ENCODE measurements around the gene MAD1L1. TPM values are rescaled to one million over a fixed set of nuclear protein-coding genes. Genes with fewer than 3 reads are reported as not detected.
"Not testable (repeated sequence)": the region's sequence is repeated elsewhere in the genome, so short reads cannot be mapped to it uniquely, and the experiment has no call there.

MAD1L1 gene
- total RNA-seq, 1 donor from 2014 or later, result 55.0 TPM

GRCh38 chr7:1838544-1838872 lies 394.2 kb downstream of the MAD1L1 start:
- H3K4me3 Mint-ChIP-seq (ENCODE audit: low read depth); intact Hi-C loops (cut with micrococcal nuclease); H3K4me1 Mint-ChIP-seq (ENCODE audit: low read depth); H3K27me3 Mint-ChIP-seq (ENCODE audit: low read depth); H3K27ac Mint-ChIP-seq; DNase-seq (ENCODE audit: low spot score): not testable (repeated sequence)
- H3K36me3 Mint-ChIP-seq (ENCODE audit: low read depth), result peaks cover 15% of the 10 kb centered on the region
- peaks cover 11% of the 10 kb centered on the region for H3K9me3 Mint-ChIP-seq

- intact Hi-C loops (cut with micrococcal nuclease); H3K27me3 Mint-ChIP-seq (ENCODE audit: low read depth); H3K4me3 Mint-ChIP-seq (ENCODE audit: low read depth); H3K4me1 Mint-ChIP-seq (ENCODE audit: low read depth); DNase-seq (ENCODE audit: low spot score); H3K27ac Mint-ChIP-seq: not testable (repeated sequence)
- Mint-ChIP-seq H3K9me3 (peaks cover 11% of the 10 kb centered on the region), H3K36me3 (ENCODE audit: low read depth) (peaks cover 17% of the 10 kb centered on the region)
Observed at GRCh38 chr7:1837696-1838543, 394.8 kb downstream of the MAD1L1 start.

DNA sequence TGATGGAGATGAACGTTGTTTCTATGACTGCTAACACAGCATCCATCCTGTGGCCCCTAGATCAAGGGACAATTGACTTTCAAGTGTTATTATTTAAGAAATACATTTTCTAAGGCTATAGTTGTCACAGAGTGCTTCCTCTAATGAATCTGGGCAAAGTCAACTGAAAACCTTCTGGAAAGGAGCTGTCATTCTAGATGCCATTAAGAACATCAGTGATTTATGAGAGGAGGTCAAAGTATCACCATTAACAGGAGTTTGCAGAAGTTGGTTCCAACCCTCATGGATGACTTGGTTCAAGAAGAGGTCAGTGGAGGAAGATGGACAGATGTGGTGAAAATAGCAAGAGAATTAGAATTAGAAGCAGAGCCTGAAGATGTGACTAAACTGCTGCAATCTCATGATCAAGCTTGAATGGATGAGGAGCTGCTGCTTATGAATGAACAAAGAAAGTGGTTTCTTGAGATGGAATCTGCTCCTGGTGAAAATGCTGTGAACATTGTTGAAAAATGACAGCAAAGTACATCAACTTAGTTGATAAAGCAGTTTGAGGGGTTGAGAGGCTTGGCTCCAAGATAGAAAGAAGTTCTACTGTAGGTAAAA lies 400.7 kb downstream of the MAD1L1 start:
- intact Hi-C loops (cut with micrococcal nuclease); DNase-seq (ENCODE audit: low spot score); H3K27me3 Mint-ChIP-seq (ENCODE audit: low read depth); H3K27ac Mint-ChIP-seq; H3K4me1 Mint-ChIP-seq (ENCODE audit: low read depth); H3K4me3 Mint-ChIP-seq (ENCODE audit: low read depth): not testable (repeated sequence)
- Mint-ChIP-seq H3K36me3 (ENCODE audit: low read depth) (peaks cover 32% of the 10 kb centered on the region), H3K9me3 (peaks cover 33% of the 10 kb centered on the region)

DNA sequence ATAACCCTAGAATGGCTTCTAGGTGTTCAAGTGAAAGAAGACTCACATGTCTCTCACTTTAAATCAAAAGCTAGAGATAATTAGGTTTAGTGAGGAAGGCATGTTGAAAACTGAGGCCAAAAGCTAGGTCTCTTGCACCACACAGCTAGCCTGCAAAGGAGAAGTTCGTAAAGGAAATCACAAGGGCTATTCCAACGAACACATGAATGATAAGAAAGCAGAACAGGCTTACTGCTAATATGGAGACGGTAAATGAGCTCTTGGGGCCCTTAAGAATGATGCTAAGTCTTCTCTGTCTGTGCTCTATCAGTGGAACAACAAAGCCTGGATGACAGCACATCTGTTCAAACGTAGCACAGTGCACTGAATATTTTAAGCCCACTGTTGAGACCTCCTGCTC lies 401.3 kb downstream of the MAD1L1 start:
- not testable (repeated sequence) for H3K4me1 Mint-ChIP-seq (ENCODE audit: low read depth); H3K27ac Mint-ChIP-seq; H3K4me3 Mint-ChIP-seq (ENCODE audit: low read depth)

GRCh38 chr7:1829668-1830067 lies 403.1 kb downstream of the MAD1L1 start:
- H3K4me1 Mint-ChIP-seq (ENCODE audit: low read depth); H3K27ac Mint-ChIP-seq; intact Hi-C loops (cut with micrococcal nuclease); H3K27me3 Mint-ChIP-seq (ENCODE audit: low read depth); H3K4me3 Mint-ChIP-seq (ENCODE audit: low read depth); DNase-seq (ENCODE audit: low spot score): not testable (repeated sequence)
- peaks cover 28% of the 10 kb centered on the region for H3K9me3 Mint-ChIP-seq
- H3K36me3 Mint-ChIP-seq (ENCODE audit: low read depth), result peaks cover 28% of the 10 kb centered on the region

More for the DNA sequence above, 401.3 kb downstream of the MAD1L1 start:
- H3K27me3 Mint-ChIP-seq (ENCODE audit: low read depth); DNase-seq (ENCODE audit: low spot score); intact Hi-C loops (cut with micrococcal nuclease): not testable (repeated sequence)
- H3K9me3 Mint-ChIP-seq, result peaks cover 33% of the 10 kb centered on the region
- peaks cover 32% of the 10 kb centered on the region for H3K36me3 Mint-ChIP-seq (ENCODE audit: low read depth)

DNA sequence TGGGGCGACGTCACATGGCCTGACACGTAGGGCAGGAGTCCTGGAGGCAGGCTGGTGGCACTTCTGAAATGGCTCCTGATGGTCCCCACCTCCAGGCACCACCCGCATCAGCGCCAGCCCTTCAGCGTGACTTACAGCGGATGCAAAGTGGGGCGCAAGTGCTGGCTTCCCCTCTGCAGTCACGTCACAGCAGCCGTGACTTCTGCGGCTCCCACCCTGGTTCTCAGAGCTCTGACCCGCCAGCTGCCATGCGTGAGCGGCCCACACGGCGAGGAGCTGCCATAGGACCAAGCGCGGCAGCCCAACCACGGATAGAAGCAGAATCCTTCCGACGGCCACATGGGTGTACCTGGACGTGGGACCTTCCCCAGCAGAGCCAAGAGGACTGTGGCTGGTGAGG lies 403.6 kb downstream of the MAD1L1 start:
- Mint-ChIP-seq H3K36me3 (ENCODE audit: low read depth) (peaks cover 25% of the 10 kb centered on the region), H3K27ac (no peak overlapping the region), H3K9me3 (peaks cover 25% of the 10 kb centered on the region), H3K27me3 (ENCODE audit: low read depth) (no peaks in the 10 kb centered on the region), H3K4me3 (ENCODE audit: low read depth) (no peak overlapping the region), H3K4me1 (ENCODE audit: low read depth) (no peaks in the 10 kb centered on the region)
- no peak for DNase-seq (ENCODE audit: low spot score)
- intact Hi-C loops (cut with micrococcal nuclease), result no loop called here

GRCh38 chr7:1828170-1828569 lies 404.6 kb downstream of the MAD1L1 start:
- H3K27ac Mint-ChIP-seq; H3K4me3 Mint-ChIP-seq (ENCODE audit: low read depth); intact Hi-C loops (cut with micrococcal nuclease); H3K27me3 Mint-ChIP-seq (ENCODE audit: low read depth); DNase-seq (ENCODE audit: low spot score); H3K4me1 Mint-ChIP-seq (ENCODE audit: low read depth): not testable (repeated sequence)
- H3K9me3 Mint-ChIP-seq, result peaks cover 21% of the 10 kb centered on the region
- H3K36me3 Mint-ChIP-seq (ENCODE audit: low read depth), result peaks cover 20% of the 10 kb centered on the region

- peaks cover 21% of the 10 kb centered on the region for H3K9me3 Mint-ChIP-seq
- H3K4me3 Mint-ChIP-seq (ENCODE audit: low read depth); H3K27ac Mint-ChIP-seq; H3K27me3 Mint-ChIP-seq (ENCODE audit: low read depth); DNase-seq (ENCODE audit: low spot score); intact Hi-C loops (cut with micrococcal nuclease); H3K4me1 Mint-ChIP-seq (ENCODE audit: low read depth): not testable (repeated sequence)
- peaks cover 19% of the 10 kb centered on the region for H3K36me3 Mint-ChIP-seq (ENCODE audit: low read depth)
Observed at GRCh38 chr7:1827521-1827981, 405.2 kb downstream of the MAD1L1 start.

- H3K27me3 Mint-ChIP-seq (ENCODE audit: low read depth); DNase-seq (ENCODE audit: low spot score); H3K27ac Mint-ChIP-seq; H3K4me1 Mint-ChIP-seq (ENCODE audit: low read depth); intact Hi-C loops (cut with micrococcal nuclease); H3K4me3 Mint-ChIP-seq (ENCODE audit: low read depth): not testable (repeated sequence)
- Mint-ChIP-seq H3K9me3 (peaks cover 19% of the 10 kb centered on the region), H3K36me3 (ENCODE audit: low read depth) (peaks cover 17% of the 10 kb centered on the region)
Observed at GRCh38 chr7:1826931-1827330, 405.8 kb downstream of the MAD1L1 start.

DNA sequence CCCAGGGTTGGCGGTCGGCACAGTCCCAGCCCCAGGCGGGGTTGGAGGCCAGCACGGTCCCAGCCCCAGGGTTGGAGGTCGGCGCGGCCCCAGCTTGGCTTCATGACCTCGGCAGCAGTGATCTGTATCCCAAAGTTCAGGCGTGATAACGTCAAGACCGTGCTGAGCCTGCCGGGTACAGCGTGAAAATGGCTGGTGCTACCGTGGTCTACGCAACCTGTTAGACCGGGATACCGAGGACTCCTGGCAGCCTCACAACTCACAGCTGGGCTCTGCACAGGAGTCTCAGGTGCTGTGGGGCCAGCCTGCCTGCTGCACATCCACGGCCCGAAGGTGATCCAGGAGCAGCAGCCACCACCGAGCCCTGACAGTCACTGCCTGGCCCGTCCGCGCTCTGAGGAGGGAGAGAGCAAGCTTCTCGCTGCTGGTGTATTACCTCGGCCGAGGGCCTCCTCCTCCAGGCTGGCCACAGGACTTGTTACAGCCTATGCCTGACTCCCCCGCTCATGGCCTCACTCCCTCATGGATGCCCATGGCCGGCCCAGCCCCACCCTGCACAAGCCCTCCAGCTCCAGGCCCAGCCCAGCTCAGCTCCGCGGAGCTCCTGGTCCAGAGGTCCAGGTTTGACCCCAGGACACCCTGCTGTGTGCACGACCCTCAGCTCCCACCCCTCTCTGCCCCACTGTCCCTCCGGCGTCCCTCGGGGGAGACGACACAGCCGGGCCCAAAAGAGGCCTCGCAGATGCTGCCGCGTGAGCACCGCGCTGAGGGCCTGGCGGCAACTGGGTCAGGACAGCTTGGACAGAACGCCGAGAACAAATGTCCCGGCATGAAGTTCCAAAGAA lies 406.6 kb downstream of the MAD1L1 start:
- intact Hi-C loops (cut with micrococcal nuclease), result no loop called here
- Mint-ChIP-seq H3K27me3 (ENCODE audit: low read depth) (peaks cover 3% of the 10 kb centered on the region), H3K9me3 (peaks cover 14% of the 10 kb centered on the region), H3K27ac (no peak overlapping the region), H3K36me3 (ENCODE audit: low read depth) (peaks cover 12% of the 10 kb centered on the region), H3K4me3 (ENCODE audit: low read depth) (no peak overlapping the region), H3K4me1 (ENCODE audit: low read depth) (no peaks in the 10 kb centered on the region)
- no peak for DNase-seq (ENCODE audit: low spot score)

GRCh38 chr7:1825647-1825896 lies 407.2 kb downstream of the MAD1L1 start:
- H3K27me3 Mint-ChIP-seq (ENCODE audit: low read depth); H3K4me3 Mint-ChIP-seq (ENCODE audit: low read depth); intact Hi-C loops (cut with micrococcal nuclease); H3K27ac Mint-ChIP-seq; H3K4me1 Mint-ChIP-seq (ENCODE audit: low read depth); DNase-seq (ENCODE audit: low spot score): not testable (repeated sequence)
- Mint-ChIP-seq H3K9me3 (peaks cover 13% of the 10 kb centered on the region), H3K36me3 (ENCODE audit: low read depth) (peaks cover 10% of the 10 kb centered on the region)

GRCh38 chr7:1824882-1825646 lies 407.7 kb downstream of the MAD1L1 start:
- H3K4me1 Mint-ChIP-seq (ENCODE audit: low read depth); intact Hi-C loops (cut with micrococcal nuclease); H3K27me3 Mint-ChIP-seq (ENCODE audit: low read depth); H3K27ac Mint-ChIP-seq; H3K4me3 Mint-ChIP-seq (ENCODE audit: low read depth); DNase-seq (ENCODE audit: low spot score): not testable (repeated sequence)
- Mint-ChIP-seq H3K9me3 (peaks cover 13% of the 10 kb centered on the region), H3K36me3 (ENCODE audit: low read depth) (peaks cover 10% of the 10 kb centered on the region)

Data from activated T-helper 2 cell treated with anti-CD3 and anti-CD28 coated beads, Interferon-gamma antibody, Interleukin-2, Interleukin-4, amounts not matched to agents 10 μg/mL and 5 μg/mL and 100 μg/mL, durations not matched to agents 14 hours and 24 hours and 36 hours (primary cell).